WERI-Rb-1 (cell line): ENCODE data around the gene IGSF9B.

ENCODE experiments used
- DNase-seq: peaks from one replicate; pipeline ENCODE4 v3.0.0-alpha.2; 2020
- H3K27ac ChIP-seq: fragments of 250-450 bp; sonication (Bioruptor Pico); 2 replicates; pipeline ENCODE4 v1.5.1; 2020; ENCODE audit warnings: mild to moderate bottlenecking, moderate library complexity
- H3K27me3 ChIP-seq: fragments of 250-450 bp; sonication (Bioruptor Pico); 2 replicates; pipeline ENCODE4 v1.5.1; 2021; ENCODE audit warnings: mild to moderate bottlenecking, low read depth, moderate library complexity; ENCODE audit not compliant: insufficient read depth, severe bottlenecking
- H3K36me3 ChIP-seq: fragments of 250-450 bp; sonication (Bioruptor Pico); 2 replicates; pipeline ENCODE4 v1.5.1; 2020; ENCODE audit warnings: mild to moderate bottlenecking, moderate library complexity
- H3K4me3 ChIP-seq: 2 replicates; pipeline ENCODE4 v1.5.1; 2011; ENCODE audit warnings: low read depth, mild to moderate bottlenecking, control low read depth, low read length
- H3K9me3 ChIP-seq: fragments of 250-450 bp; sonication (Bioruptor Pico); 2 replicates; pipeline ENCODE4 v1.5.1; 2021; ENCODE audit warnings: mild to moderate bottlenecking, moderate library complexity; ENCODE audit not compliant: severe bottlenecking
- TF ChIP-seq, protein P1 (sequence below): IDR thresholded peaks from 2 replicates; pipeline ENCODE4 v1.5.1; 2011; ENCODE audit warnings: low read depth, mild to moderate bottlenecking, control low read depth, inconsistent platforms, low read length

Gene IGSF9B

DNA sequence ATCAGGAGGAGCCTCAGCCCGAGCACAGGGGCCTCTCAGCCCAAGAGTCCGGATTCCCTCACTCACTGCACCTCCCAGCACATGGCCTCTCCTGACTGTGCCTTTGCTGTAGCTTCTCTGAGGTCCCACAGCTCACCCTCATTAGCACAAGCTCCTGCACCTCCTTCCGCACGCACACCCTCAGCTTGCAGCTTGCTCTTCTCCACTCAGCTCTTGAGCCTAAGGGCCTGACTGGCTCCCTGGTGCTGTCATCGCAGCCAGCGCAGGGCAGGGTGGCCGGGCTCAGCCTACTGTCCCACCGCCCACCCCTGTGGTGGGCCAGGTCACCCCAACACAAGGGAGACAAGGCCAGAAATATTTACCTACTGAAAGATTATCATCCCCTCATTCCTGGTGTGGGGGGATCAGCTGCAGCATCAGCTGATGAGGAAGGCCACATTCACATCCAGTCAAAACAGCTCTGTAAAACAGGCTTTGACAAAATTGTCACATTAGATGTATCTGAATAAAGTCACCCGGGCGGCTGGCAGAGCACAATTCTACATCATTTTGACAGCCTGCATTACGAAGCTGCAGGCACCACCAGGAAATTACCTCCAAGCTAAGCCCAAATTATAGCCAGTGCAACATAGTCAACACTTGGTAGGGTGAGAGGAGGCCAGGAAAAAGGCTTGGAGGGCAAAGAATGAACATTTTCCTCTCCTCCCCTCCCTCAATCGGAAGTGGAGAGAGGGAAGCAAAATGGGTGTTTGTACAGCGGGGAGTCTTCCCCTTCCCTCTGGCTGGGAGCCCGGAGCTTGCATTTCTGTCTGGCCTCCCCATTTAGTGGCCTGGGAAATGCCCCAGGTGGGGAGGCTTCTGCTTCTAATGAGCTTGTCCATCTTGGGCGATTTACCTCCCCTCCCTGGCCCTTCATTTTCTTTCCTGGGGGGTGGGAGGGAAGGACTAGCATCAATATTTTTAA is 29.5 kb upstream of the IGSF9B start:
- DNase-seq, result no peak
- Histone ChIP-seq H3K9me3 (no peaks in the 10 kb centered on the region), H3K27me3 (no peaks in the 10 kb centered on the region), H3K27ac (no peak overlapping the region), H3K4me3 (no peak overlapping the region), H3K36me3 (no peaks in the 10 kb centered on the region)
- TF ChIP-seq, protein P1, sequence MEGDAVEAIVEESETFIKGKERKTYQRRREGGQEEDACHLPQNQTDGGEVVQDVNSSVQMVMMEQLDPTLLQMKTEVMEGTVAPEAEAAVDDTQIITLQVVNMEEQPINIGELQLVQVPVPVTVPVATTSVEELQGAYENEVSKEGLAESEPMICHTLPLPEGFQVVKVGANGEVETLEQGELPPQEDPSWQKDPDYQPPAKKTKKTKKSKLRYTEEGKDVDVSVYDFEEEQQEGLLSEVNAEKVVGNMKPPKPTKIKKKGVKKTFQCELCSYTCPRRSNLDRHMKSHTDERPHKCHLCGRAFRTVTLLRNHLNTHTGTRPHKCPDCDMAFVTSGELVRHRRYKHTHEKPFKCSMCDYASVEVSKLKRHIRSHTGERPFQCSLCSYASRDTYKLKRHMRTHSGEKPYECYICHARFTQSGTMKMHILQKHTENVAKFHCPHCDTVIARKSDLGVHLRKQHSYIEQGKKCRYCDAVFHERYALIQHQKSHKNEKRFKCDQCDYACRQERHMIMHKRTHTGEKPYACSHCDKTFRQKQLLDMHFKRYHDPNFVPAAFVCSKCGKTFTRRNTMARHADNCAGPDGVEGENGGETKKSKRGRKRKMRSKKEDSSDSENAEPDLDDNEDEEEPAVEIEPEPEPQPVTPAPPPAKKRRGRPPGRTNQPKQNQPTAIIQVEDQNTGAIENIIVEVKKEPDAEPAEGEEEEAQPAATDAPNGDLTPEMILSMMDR, result no peak

DNA sequence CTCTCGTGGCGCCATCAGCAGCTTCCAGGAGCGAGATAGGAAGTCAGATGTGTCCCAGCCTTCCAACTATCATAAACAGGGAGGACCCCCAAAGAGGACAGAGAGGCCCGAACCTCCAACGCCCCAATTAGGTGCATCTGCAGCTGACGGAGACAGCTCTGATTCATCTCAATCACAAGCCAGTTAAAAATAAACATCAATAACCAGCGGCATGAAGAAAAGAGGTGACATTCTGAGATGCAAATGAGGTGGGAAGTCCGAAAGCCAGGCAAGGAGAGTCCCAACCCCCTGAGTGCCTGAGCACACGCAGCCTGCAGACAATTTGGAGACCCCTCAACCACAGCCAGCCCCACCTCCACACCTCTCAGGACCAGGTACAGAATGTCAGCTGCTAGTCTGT is 28.1 kb upstream of the IGSF9B start:
- no peak for DNase-seq
- no peaks in the 10 kb centered on the region for H3K27me3 ChIP-seq
- TF ChIP-seq, protein P1, result no peak
- no peaks in the 10 kb centered on the region for H3K9me3 ChIP-seq
- no peak overlapping the region for H3K27ac ChIP-seq
- H3K4me3 ChIP-seq, result no peak overlapping the region
- H3K36me3 ChIP-seq, result no peaks in the 10 kb centered on the region

DNA sequence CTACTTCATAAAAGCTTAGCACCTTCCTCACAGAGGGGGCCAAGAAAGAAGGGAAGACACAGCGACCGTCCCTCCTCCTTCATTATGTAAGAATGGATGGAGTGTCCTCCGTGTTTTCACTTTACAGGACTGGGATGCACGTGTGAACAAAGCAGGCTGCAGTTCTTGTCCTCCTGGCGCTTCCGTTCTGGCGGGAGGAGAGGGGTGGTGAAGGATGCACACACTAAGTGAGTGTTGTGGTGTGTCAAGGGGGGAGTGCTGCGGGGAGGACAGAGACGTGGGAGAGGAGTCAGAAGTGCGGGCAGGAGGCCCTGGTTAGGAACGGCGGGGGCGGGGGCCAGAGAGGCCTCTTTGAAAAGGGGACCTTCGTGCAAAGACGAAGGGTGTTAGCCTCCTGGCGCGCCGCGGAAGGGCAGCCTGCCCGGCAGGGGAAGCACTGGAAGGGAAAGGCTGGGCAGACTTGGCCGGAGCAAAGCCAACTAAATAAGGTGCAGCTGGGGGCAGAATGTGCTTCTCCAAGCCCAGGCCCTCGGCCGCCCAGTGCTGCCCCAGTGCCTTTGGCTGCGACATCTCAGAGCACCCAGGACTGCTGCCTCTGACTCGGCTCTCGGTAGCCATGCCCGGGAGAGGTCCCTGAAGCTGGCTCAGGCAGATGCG is 27.0 kb upstream of the IGSF9B start:
- no peak overlapping the region for H3K27ac ChIP-seq
- H3K27me3 ChIP-seq, result no peaks in the 10 kb centered on the region
- TF ChIP-seq, protein P1, result no peak
- no peaks in the 10 kb centered on the region for H3K36me3 ChIP-seq
- no peak for DNase-seq
- H3K9me3 ChIP-seq, result no peaks in the 10 kb centered on the region
- H3K4me3 ChIP-seq, result no peak overlapping the region

DNA sequence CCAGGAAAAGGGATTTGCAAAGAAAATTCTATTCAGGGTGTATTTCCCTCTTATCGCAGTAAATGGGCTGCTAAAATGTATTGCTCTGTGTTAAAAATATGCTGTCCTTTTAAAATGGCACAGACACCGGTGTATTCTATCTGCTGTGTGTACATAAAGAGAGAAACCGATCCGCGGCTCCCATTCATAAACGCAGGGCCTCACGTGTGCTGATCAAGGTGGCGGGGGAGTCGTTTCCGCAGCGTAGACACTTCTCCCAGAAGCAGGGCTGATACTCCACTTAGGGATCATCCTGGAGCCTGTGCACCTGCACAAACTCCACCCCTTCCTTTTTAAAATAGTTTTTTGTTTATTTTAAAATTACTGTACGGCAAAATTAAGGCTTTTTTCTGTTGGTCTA is 26.1 kb upstream of the IGSF9B start:
- Histone ChIP-seq H3K27me3 (no peaks in the 10 kb centered on the region), H3K27ac (no peak overlapping the region), H3K4me3 (no peak overlapping the region), H3K36me3 (no peaks in the 10 kb centered on the region), H3K9me3 (no peaks in the 10 kb centered on the region)
- TF ChIP-seq, protein P1, result no peak
- DNase-seq, result no peak

DNA sequence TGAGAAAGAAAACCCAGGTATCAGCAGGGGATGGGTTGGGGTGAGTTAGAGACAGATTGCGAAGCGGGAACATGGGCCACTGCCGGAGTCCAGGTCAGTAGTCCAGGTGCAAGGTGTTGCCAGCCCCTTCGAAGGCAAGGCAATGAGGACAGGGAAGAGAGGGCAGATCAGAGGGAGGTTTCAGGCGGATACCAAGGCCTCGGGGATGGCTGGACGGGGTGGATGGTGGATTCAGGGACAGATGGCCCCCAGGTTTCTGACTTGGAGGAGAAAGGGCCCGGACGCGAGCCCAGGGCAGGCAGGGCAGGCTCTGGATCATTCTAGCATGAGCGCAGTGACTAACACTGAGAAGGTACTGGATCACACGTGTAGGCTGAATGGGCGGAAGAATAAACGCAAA is 25.4 kb upstream of the IGSF9B start:
- no peak overlapping the region for H3K4me3 ChIP-seq
- TF ChIP-seq, protein P1, result no peak
- no peak overlapping the region for H3K27ac ChIP-seq
- no peak for DNase-seq
- H3K27me3 ChIP-seq, result no peaks in the 10 kb centered on the region
- no peaks in the 10 kb centered on the region for H3K9me3 ChIP-seq
- H3K36me3 ChIP-seq, result no peaks in the 10 kb centered on the region
